Osteoblast (primary cell): ENCODE results near the gene LCN10. TPM values are rescaled to one million over a fixed set of nuclear protein-coding genes. Genes with fewer than 3 reads are reported as not detected.

Source experiments
- DNase-seq: peaks from one replicate; pipeline ENCODE4 v3.0.0; 2011; ENCODE audit warnings: low spot score, mixed read lengths; ENCODE audit not compliant: insufficient read length; ENCODE audit errors: missing footprints
- H2AFZ ChIP-seq: 2 replicates; pipeline ENCODE4 v1.6.0; 2011; ENCODE audit warnings: mild to moderate bottlenecking, low read length
- H3K27ac ChIP-seq: 2 replicates; pipeline ENCODE4 v1.5.1; 2011; ENCODE audit warnings: mild to moderate bottlenecking, low read depth, low read length, moderate library complexity
- H3K27me3 ChIP-seq: 2 replicates; pipeline ENCODE4 v1.6.0; 2012; ENCODE audit warnings: mild to moderate bottlenecking, control low read depth, inconsistent platforms, low read length, moderate library complexity; ENCODE audit not compliant: insufficient read depth
- H3K36me3 ChIP-seq: 2 replicates; pipeline ENCODE4 v1.5.1; 2011; ENCODE audit warnings: mild to moderate bottlenecking, low read length, control low read depth, moderate library complexity; ENCODE audit not compliant: insufficient read depth
- H3K4me1 ChIP-seq: 2 replicates; pipeline ENCODE4 v1.5.1; 2011; ENCODE audit warnings: mild to moderate bottlenecking, low read length, control low read depth, moderate library complexity; ENCODE audit not compliant: insufficient read depth
- H3K4me2 ChIP-seq: 2 replicates; pipeline ENCODE4 v1.6.0; 2011; ENCODE audit warnings: mild to moderate bottlenecking, low read length; ENCODE audit not compliant: insufficient read depth
- H3K4me3 ChIP-seq: fragments of 200-600 bp; sonication (generic); 3 replicates; pipeline ENCODE4 v1.5.1; 2012; ENCODE audit warnings: mild to moderate bottlenecking, low read length, inconsistent platforms; ENCODE audit not compliant: insufficient read depth
- H3K79me2 ChIP-seq: 2 replicates; pipeline ENCODE4 v1.6.0; 2012; ENCODE audit warnings: mild to moderate bottlenecking, low read length, control low read depth, inconsistent platforms; ENCODE audit not compliant: insufficient read depth
- H3K9me3 ChIP-seq: 2 replicates; pipeline ENCODE4 v1.5.1; 2011; ENCODE audit warnings: low read depth, low read length, control low read depth
- H4K20me1 ChIP-seq: 2 replicates; pipeline ENCODE4 v1.6.0; 2012; ENCODE audit warnings: mild to moderate bottlenecking, low read length, control low read depth; ENCODE audit not compliant: insufficient read depth
- total RNA-seq: library from RNA; depleted of rRNA; stranded (reverse); fragments of >200 nt; gene quantifications from 2 replicates; pipeline ENCODE4 v1.2.3, GENCODE V29; 2012
- TF ChIP-seq, protein P1 (sequence below): IDR thresholded peaks from 2 replicates; pipeline ENCODE4 v1.5.1; 2011; ENCODE audit warnings: mild to moderate bottlenecking, low read depth, low read length, moderate library complexity; ENCODE audit errors: extremely low read depth

LCN10 gene
- total RNA-seq, 1 donor: not detected

DNA sequence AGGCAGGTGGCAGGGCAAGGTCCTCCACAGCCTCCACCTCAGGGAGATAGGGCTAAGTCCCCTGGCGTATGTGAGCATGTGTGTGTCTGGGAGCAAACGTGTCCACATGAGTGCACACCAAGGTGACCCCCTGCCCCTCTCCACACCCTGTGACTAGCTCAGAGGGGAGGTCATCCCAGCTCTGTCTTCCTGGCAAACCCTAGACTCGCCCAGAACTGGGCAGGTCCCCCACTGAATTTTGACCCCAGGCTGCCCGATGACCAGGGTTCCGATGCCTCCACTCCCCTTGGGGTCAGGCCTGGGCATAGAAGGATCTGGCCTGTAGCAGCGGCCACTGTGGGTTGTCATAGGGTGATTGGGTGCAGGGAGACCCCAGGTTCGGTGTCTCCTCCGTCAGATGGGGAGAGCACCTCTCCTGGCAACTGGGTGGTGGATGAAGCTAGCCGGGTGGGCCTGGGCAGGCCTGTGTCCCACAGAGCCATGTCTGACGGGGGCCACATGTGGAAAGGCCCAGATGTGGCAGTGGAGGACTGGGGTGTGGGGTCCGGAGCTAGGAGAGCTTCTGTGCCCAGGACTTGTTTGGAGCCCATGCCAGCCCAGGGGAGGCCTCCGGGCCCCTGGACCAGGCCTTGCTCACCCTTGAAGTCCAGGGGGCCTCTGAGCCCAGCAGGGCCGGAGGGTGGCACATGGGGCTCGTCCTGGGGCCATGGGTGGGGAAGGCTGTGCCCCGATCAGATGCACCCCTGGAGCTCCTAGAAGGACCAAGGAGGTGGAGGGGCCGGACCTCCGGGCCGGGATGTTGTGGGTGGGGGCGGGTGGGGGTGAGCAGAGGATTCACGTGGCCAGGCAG, 24.2 kb downstream of the LCN10 start:
- TF ChIP-seq, protein P1, sequence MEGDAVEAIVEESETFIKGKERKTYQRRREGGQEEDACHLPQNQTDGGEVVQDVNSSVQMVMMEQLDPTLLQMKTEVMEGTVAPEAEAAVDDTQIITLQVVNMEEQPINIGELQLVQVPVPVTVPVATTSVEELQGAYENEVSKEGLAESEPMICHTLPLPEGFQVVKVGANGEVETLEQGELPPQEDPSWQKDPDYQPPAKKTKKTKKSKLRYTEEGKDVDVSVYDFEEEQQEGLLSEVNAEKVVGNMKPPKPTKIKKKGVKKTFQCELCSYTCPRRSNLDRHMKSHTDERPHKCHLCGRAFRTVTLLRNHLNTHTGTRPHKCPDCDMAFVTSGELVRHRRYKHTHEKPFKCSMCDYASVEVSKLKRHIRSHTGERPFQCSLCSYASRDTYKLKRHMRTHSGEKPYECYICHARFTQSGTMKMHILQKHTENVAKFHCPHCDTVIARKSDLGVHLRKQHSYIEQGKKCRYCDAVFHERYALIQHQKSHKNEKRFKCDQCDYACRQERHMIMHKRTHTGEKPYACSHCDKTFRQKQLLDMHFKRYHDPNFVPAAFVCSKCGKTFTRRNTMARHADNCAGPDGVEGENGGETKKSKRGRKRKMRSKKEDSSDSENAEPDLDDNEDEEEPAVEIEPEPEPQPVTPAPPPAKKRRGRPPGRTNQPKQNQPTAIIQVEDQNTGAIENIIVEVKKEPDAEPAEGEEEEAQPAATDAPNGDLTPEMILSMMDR: no peak
- DNase-seq: peak; percentile 91
- H3K4me2 ChIP-seq: no peak overlapping the region
- H4K20me1 ChIP-seq: peaks cover 27% of the 10 kb centered on the region
- H3K9me3 ChIP-seq: no peaks in the 10 kb centered on the region
- H3K79me2 ChIP-seq: no peaks in the 10 kb centered on the region
- peaks cover 7% of the 10 kb centered on the region for H3K4me1 ChIP-seq
- H3K27me3 ChIP-seq: peaks cover 2% of the 10 kb centered on the region
- H3K4me3 ChIP-seq: no peak overlapping the region
- H2AFZ ChIP-seq: no peak overlapping the region
- H3K36me3 ChIP-seq: peaks cover 10% of the 10 kb centered on the region
- no peak overlapping the region for H3K27ac ChIP-seq

GRCh38 chr9:136717399-136717798, 25.3 kb downstream of the LCN10 start:
- H3K27ac ChIP-seq: no peak overlapping the region
- no peak overlapping the region for H3K4me3 ChIP-seq
- H4K20me1 ChIP-seq: peaks cover 16% of the 10 kb centered on the region
- H3K4me1 ChIP-seq: peaks cover 7% of the 10 kb centered on the region
- no peak overlapping the region for H3K4me2 ChIP-seq
- no peaks in the 10 kb centered on the region for H3K9me3 ChIP-seq
- H3K79me2 ChIP-seq: no peaks in the 10 kb centered on the region
- TF ChIP-seq, protein P1: no peak
- no peaks in the 10 kb centered on the region for H3K36me3 ChIP-seq
- H2AFZ ChIP-seq: no peak overlapping the region
- peak; percentile 81 for DNase-seq
- H3K27me3 ChIP-seq: peaks cover 13% of the 10 kb centered on the region

DNA sequence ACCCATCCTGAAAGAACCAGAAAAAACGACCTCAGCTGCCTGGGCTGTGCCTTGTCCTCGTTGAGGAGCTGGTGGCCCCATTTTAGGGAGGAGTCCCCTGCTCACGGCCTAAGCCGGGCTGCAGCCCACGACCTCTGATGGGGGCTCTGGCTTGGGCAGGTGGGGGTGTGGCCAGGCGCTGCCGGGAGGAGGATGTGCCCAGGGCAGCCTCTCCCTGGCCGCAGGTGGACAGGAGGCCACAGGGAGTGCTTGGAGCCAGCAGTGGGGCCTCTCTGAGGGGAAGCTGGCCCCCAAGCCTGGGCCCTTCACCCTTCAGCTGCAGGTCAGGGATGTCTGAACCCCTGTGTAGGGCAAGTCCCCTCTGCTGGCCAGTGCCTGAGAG, 27.9 kb downstream of the LCN10 start:
- Histone ChIP-seq H3K79me2 (no peaks in the 10 kb centered on the region), H3K9me3 (no peaks in the 10 kb centered on the region), H4K20me1 (no peaks in the 10 kb centered on the region), H2AFZ (no peak overlapping the region), H3K27ac (no peak overlapping the region), H3K36me3 (no peaks in the 10 kb centered on the region), H3K4me3 (no peak overlapping the region), H3K4me2 (no peak overlapping the region), H3K4me1 (no peaks in the 10 kb centered on the region), H3K27me3 (peaks cover 22% of the 10 kb centered on the region)
- peak; percentile 85 for DNase-seq
- TF ChIP-seq, protein P1: no peak

DNA sequence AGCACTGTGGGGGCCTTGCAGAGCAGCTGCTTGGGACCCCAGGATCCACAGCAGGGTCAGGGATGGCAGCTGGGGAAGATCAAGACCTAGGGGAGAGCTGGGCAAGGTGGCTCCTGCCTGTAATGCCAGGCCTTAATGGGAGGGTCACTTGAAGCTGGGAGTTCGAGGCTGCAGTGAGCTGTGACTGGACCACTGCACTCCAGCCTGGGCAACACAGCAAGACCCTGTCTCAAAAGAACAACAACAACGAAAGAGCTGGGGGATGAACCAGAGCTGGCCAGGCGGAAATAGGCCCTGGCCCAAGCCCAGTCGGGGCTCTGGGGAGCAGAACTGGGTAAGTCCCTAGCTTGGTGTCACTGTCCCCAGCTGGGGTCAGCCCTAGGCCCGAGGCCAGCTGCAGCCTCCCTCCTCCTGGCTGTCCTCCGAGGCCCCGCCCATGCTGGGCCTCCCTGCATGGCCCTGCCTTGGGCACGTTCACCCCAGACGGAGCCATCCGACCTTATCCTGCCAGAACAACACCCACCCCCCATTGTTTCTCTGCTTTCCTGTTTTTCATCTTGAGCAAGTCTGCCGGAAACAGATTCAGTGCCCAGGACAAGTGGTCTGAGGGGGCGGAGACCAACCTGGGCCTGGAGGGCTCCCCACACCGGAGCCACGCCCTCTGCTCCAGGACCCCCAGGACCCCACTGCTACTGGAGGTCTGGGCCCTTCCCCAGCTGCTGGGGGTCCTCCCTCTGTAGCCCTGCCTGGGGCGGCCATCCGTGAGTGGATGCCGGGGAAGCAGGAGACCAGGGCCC, 28.4 kb downstream of the LCN10 start:
- H4K20me1 ChIP-seq: no peaks in the 10 kb centered on the region
- H3K9me3 ChIP-seq: no peaks in the 10 kb centered on the region
- TF ChIP-seq, protein P1: no peak
- H2AFZ ChIP-seq: no peak overlapping the region
- H3K79me2 ChIP-seq: no peaks in the 10 kb centered on the region
- peak; percentile 79 for DNase-seq
- H3K27ac ChIP-seq: no peak overlapping the region
- peaks cover 22% of the 10 kb centered on the region for H3K27me3 ChIP-seq
- H3K4me1 ChIP-seq: no peaks in the 10 kb centered on the region
- H3K4me2 ChIP-seq: no peak overlapping the region
- H3K4me3 ChIP-seq: no peak overlapping the region
- no peaks in the 10 kb centered on the region for H3K36me3 ChIP-seq
